CD4-positive, CD25-positive, alpha-beta regulatory T cell (primary cell): ENCODE measurements around the gene EXT2. TPM values are rescaled to one million over a fixed set of nuclear protein-coding genes. Genes with fewer than 3 reads are reported as not detected.
A peak's percentile ranks its signal among the peaks of the same experiment; 100 is the strongest.

ENCODE experiments used
- ATAC-seq, 2 donors: fragments of 150-1000 bp; cut with Tn5 transposase; one replicate each; pipeline ENCODE4 v1.10.0; 2021; ENCODE audit warnings: low read depth in 2 of 2, moderate number of reproducible peaks in 2 of 2, moderate library complexity in 1 of 2
- DNase-seq, 3 donors: peaks; one replicate each; pipeline versions ENCODE4 v3.0.0 to v3.0.0-alpha.2; 2012 to 2022; ENCODE audit warnings: mixed read lengths in 1 of 3
- H3K27ac ChIP-seq: one replicate; pipeline ENCODE4 v1.7.0; 2013; ENCODE audit warnings: mild to moderate bottlenecking, low read length; ENCODE audit not compliant: insufficient read depth, poor library complexity, severe bottlenecking
- H3K27me3 ChIP-seq: one replicate; pipeline ENCODE4 v1.7.0; 2013; ENCODE audit warnings: low read length; ENCODE audit not compliant: control insufficient read depth, insufficient read depth
- H3K36me3 ChIP-seq: one replicate; pipeline ENCODE4 v1.7.0; 2013; ENCODE audit warnings: mild to moderate bottlenecking, low read length, moderate library complexity; ENCODE audit not compliant: control insufficient read depth, insufficient read depth
- H3K4me1 ChIP-seq: 2 replicates; pipeline ENCODE4 v1.7.0; 2013; ENCODE audit warnings: mild to moderate bottlenecking, low read length; ENCODE audit not compliant: insufficient read depth, control insufficient read depth, poor library complexity, severe bottlenecking
- H3K4me3 ChIP-seq: one replicate; pipeline ENCODE4 v1.7.0; 2013; ENCODE audit warnings: low read depth, mild to moderate bottlenecking, low read length, moderate library complexity
- H3K9me3 ChIP-seq, 2 experiments: 1 replicate in 1 of 2; 2 replicates in 1 of 2; pipeline ENCODE4 v1.7.0; 2013; ENCODE audit warnings: low read length in 2 of 2, mild to moderate bottlenecking in 1 of 2, moderate library complexity in 1 of 2; ENCODE audit not compliant: control insufficient read depth in 2 of 2
- H3K27ac Mint-ChIP-seq, 3 donors: one replicate each; pipeline ENCODE4 v1.8.0; 2020 to 2022; ENCODE audit warnings: mild to moderate bottlenecking in 3 of 3, mixed read lengths in 3 of 3, moderate library complexity in 2 of 3
- H3K27me3 Mint-ChIP-seq: one replicate; pipeline ENCODE4 v1.8.0; 2022; ENCODE audit warnings: mild to moderate bottlenecking, mixed read lengths
- H3K36me3 Mint-ChIP-seq: one replicate; pipeline ENCODE4 v1.8.0; 2020; ENCODE audit warnings: mixed read lengths
- H3K4me1 Mint-ChIP-seq, 4 donors: one replicate each; pipeline ENCODE4 v1.8.0; 2020 to 2022; ENCODE audit warnings: mixed read lengths in 4 of 4, mild to moderate bottlenecking in 1 of 4
- H3K4me3 Mint-ChIP-seq, 4 donors: one replicate each; pipeline ENCODE4 v1.8.0; 2020 to 2022; ENCODE audit warnings: mild to moderate bottlenecking in 4 of 4, mixed read lengths in 4 of 4, moderate library complexity in 3 of 4
- H3K9me3 Mint-ChIP-seq, 7 donors: one replicate each; pipeline ENCODE4 v1.8.0; 2020 to 2022; ENCODE audit warnings: mixed read lengths in 7 of 7, mild to moderate bottlenecking in 3 of 7, moderate library complexity in 2 of 7
- polyA plus RNA-seq, 4 donors: library from polyadenylated mRNA; unstranded; fragments of 300-500 nt; fragmentation: Illumina TruSeq; gene quantifications; one replicate each; pipeline ENCODE4 v1.2.3, GENCODE V29; 2021
- total RNA-seq: library from RNA; stranded (reverse); gene quantifications from one replicate; pipeline ENCODE4 v1.2.3, GENCODE V29; 2022

The EXT2 gene
- total and polyA plus RNA-seq, 5 donors from 2014 or later = 25.6 to 42.6 (median 41.4) TPM

- peaks cover 20% of the 10 kb centered on the region for H3K36me3 ChIP-seq
- Mint-ChIP-seq H3K27me3 (no peaks in the 10 kb centered on the region), H3K27ac (no peak overlapping the region), H3K4me3 (no peak overlapping the region), H3K9me3 (peaks cover 0 to 2% (median 0%) of the 10 kb centered on the region in 7 donors), H3K4me1 (peaks cover 0 to 11% (median 0%) of the 10 kb centered on the region in 4 donors), H3K36me3 (peaks cover 48% of the 10 kb centered on the region)
- DNase-seq (no peak), ATAC-seq (no peak)
- H3K27ac ChIP-seq = no peak overlapping the region
- H3K9me3 ChIP-seq = no peaks in the 10 kb centered on the region
- no peaks in the 10 kb centered on the region for H3K4me1 ChIP-seq
- no peaks in the 10 kb centered on the region for H3K27me3 ChIP-seq
- no peak overlapping the region for H3K4me3 ChIP-seq
These were observed 48.8 kb downstream of the EXT2 start for GRCh38 chr11:44143987-44144909.

GRCh38 chr11:44145011-44145775 lies 49.7 kb downstream of the EXT2 start:
- no peak overlapping the region for H3K27ac Mint-ChIP-seq
- H3K9me3 ChIP-seq = no peaks in the 10 kb centered on the region

GRCh38 chr11:44146931-44147330 lies 51.5 kb downstream of the EXT2 start:
- H3K4me1 ChIP-seq = no peaks in the 10 kb centered on the region
- ATAC-seq (no peak), DNase-seq (no peak)
- peaks cover 75% of the 10 kb centered on the region for H3K36me3 Mint-ChIP-seq
- peaks cover 0 to 8% (median 2%) of the 10 kb centered on the region in 7 donors for H3K9me3 Mint-ChIP-seq
- H3K27ac ChIP-seq = no peak overlapping the region
- peaks cover 35% of the 10 kb centered on the region for H3K36me3 ChIP-seq
- no peak overlapping the region for H3K4me3 Mint-ChIP-seq
- no peak overlapping the region for H3K27ac Mint-ChIP-seq
- H3K4me3 ChIP-seq = no peak overlapping the region
- H3K9me3 ChIP-seq = peaks cover 0 to 3% of the 10 kb centered on the region in 2 experiments
- peaks cover 0 to 11% (median 4%) of the 10 kb centered on the region in 4 donors for H3K4me1 Mint-ChIP-seq
- H3K27me3 Mint-ChIP-seq = no peaks in the 10 kb centered on the region
- H3K27me3 ChIP-seq = no peaks in the 10 kb centered on the region

More at GRCh38 chr11:44145011-44145775, 49.7 kb downstream of the EXT2 start:
- no peak for ATAC-seq
- no peak overlapping the region for H3K4me3 Mint-ChIP-seq
- H3K36me3 Mint-ChIP-seq = peaks cover 58% of the 10 kb centered on the region
- peaks cover 0 to 16% (median 3%) of the 10 kb centered on the region in 4 donors for H3K4me1 Mint-ChIP-seq
- H3K27ac ChIP-seq = no peak overlapping the region
- no peaks in the 10 kb centered on the region for H3K4me1 ChIP-seq
- no peak for DNase-seq
- no peaks in the 10 kb centered on the region for H3K27me3 ChIP-seq
- peaks cover 20% of the 10 kb centered on the region for H3K36me3 ChIP-seq
- no peaks in the 10 kb centered on the region for H3K27me3 Mint-ChIP-seq
- H3K9me3 Mint-ChIP-seq = peaks cover 0 to 7% (median 0%) of the 10 kb centered on the region in 7 donors
- H3K4me3 ChIP-seq = no peak overlapping the region

- H3K4me1 Mint-ChIP-seq = peaks cover 0 to 11% (median 4%) of the 10 kb centered on the region in 4 donors
- H3K4me3 Mint-ChIP-seq = no peak overlapping the region
- no peaks in the 10 kb centered on the region for H3K4me1 ChIP-seq
- ATAC-seq (no peak), DNase-seq (no peak)
- H3K4me3 ChIP-seq = no peak overlapping the region
- peaks cover 0 to 10% (median 4%) of the 10 kb centered on the region in 7 donors for H3K9me3 Mint-ChIP-seq
- H3K36me3 ChIP-seq = peaks cover 37% of the 10 kb centered on the region
- H3K36me3 Mint-ChIP-seq = peaks cover 81% of the 10 kb centered on the region
- H3K27me3 ChIP-seq = no peaks in the 10 kb centered on the region
- H3K27ac ChIP-seq = no peak overlapping the region
- no peaks in the 10 kb centered on the region for H3K27me3 Mint-ChIP-seq
- peaks cover 0 to 3% of the 10 kb centered on the region in 2 experiments for H3K9me3 ChIP-seq
- H3K27ac Mint-ChIP-seq = no peak overlapping the region
These were observed 52.3 kb downstream of the EXT2 start for GRCh38 chr11:44147751-44148150.

- Histone ChIP-seq H3K4me3 (no peak overlapping the region), H3K36me3 (peaks cover 32% of the 10 kb centered on the region), H3K27me3 (no peaks in the 10 kb centered on the region), H3K4me1 (no peaks in the 10 kb centered on the region), H3K27ac (no peak overlapping the region), H3K9me3 (peaks cover 0 to 3% of the 10 kb centered on the region in 2 experiments)
- peaks cover 2 to 11% (median 8%) of the 10 kb centered on the region in 4 donors for H3K4me1 Mint-ChIP-seq
- no peak overlapping the region for H3K4me3 Mint-ChIP-seq
- ATAC-seq (no peak), DNase-seq (no peak)
- H3K27ac Mint-ChIP-seq = no peak overlapping the region
- no peaks in the 10 kb centered on the region for H3K27me3 Mint-ChIP-seq
- H3K36me3 Mint-ChIP-seq = peaks cover 85% of the 10 kb centered on the region
- peaks cover 0 to 11% (median 5%) of the 10 kb centered on the region in 7 donors for H3K9me3 Mint-ChIP-seq
These were observed 54.2 kb downstream of the EXT2 start for GRCh38 chr11:44149651-44150050.

GRCh38 chr11:44150401-44150800 lies 54.9 kb downstream of the EXT2 start:
- Mint-ChIP-seq H3K4me1 (peaks cover 2 to 9% (median 7%) of the 10 kb centered on the region in 4 donors), H3K27ac (no peak overlapping the region), H3K36me3 (peaks cover 85% of the 10 kb centered on the region), H3K9me3 (peaks cover 0 to 11% (median 5%) of the 10 kb centered on the region in 7 donors), H3K4me3 (no peak overlapping the region), H3K27me3 (no peaks in the 10 kb centered on the region)
- DNase-seq = no peak
- peaks cover 0 to 3% of the 10 kb centered on the region in 2 experiments for H3K9me3 ChIP-seq
- ATAC-seq = no peak
- H3K27me3 ChIP-seq = no peaks in the 10 kb centered on the region
- H3K4me1 ChIP-seq = no peaks in the 10 kb centered on the region
- no peak overlapping the region for H3K27ac ChIP-seq
- no peak overlapping the region for H3K4me3 ChIP-seq
- peaks cover 31% of the 10 kb centered on the region for H3K36me3 ChIP-seq

DNA sequence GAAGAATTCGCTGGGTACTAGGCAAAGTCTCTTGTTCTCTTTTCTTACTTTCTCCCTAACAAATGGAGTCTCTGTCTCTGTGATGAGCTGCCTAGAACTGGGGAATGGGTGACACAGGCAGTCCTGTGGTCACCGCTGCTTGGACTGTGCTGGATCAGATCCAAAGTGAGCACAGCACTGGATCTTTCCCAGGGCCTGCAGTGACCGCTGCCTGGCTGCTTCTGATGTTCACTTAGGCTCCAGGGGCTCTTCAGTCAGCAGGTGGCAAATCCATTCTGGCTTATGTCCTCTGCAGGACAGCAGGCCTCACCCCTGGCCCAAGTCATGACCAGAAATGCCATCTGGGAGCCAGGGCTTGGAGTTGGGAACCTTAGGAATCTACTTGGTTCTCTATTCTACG lies 61.5 kb downstream of the EXT2 start:
- ATAC-seq = no peak
- H3K36me3 Mint-ChIP-seq = peaks cover 51% of the 10 kb centered on the region

More for the DNA sequence above, 61.5 kb downstream of the EXT2 start:
- no peak overlapping the region for H3K27ac ChIP-seq
- peak overlapping the region in 1 of 3 donors; percentile 17 for H3K27ac Mint-ChIP-seq
- no peaks in the 10 kb centered on the region for H3K27me3 ChIP-seq
- peaks cover 16% of the 10 kb centered on the region for H3K36me3 ChIP-seq
- no peaks in the 10 kb centered on the region for H3K27me3 Mint-ChIP-seq
- H3K4me1 ChIP-seq = no peaks in the 10 kb centered on the region
- peaks cover 0 to 10% (median 2%) of the 10 kb centered on the region in 7 donors for H3K9me3 Mint-ChIP-seq
- H3K4me3 Mint-ChIP-seq = no peak overlapping the region
- H3K4me1 Mint-ChIP-seq = peaks cover 12 to 31% (median 16%) of the 10 kb centered on the region in 4 donors
- H3K4me3 ChIP-seq = no peak overlapping the region
- no peaks in the 10 kb centered on the region for H3K9me3 ChIP-seq
- no peak for DNase-seq
